GM12878 (cell line): Measurements from ENCODE around the gene MYB. TPM values are rescaled to one million over a fixed set of nuclear protein-coding genes. Genes with fewer than 3 reads are reported as not detected.

Experiments used
- ATAC-seq: fragments of 200-7000 bp; cut with Tn5 transposase; 3 replicates; pipeline ENCODE4 v1.9.1; 2020; ENCODE audit warnings: mild to moderate bottlenecking, moderate library complexity
- BruUV-seq: library from RNA; stranded (reverse); fragments of 400-500 nt; replicated peaks from 2 replicates; lab custom pipeline; 2021; lab: Mats Ljungman, UMichigan
- CTCF ChIA-PET: fragments of 300-600 bp; sonication (Branson Sonifier 250); formaldehyde crosslinking; extraction: SDS; loops from one replicate; lab custom pipeline; 2021; ENCODE audit warnings: inconsistent platforms; lab: Yijun Ruan, JAX
- POLR2A ChIA-PET: fragments of 350-600 bp; formaldehyde crosslinking; extraction: SDS; loops from one replicate; lab custom pipeline; 2021; ENCODE audit warnings: inconsistent platforms; lab: Charles Lee
- RAD21 ChIA-PET: fragments of 300-600 bp; sonication (Branson Sonifier 250); formaldehyde crosslinking; loops from one replicate; lab custom pipeline; 2023; ENCODE audit warnings: antibody characterized with exemption; ENCODE audit not compliant: unreplicated experiment; lab: Charles Lee
- SMC1A ChIA-PET: fragments of 300-600 bp; sonication (Branson Sonifier 250); formaldehyde crosslinking; loops from one replicate; lab custom pipeline; 2023; ENCODE audit not compliant: unreplicated experiment, uncharacterized antibody; lab: Charles Lee
- DNase-seq: peaks from one replicate; pipeline ENCODE4 v3.0.0-alpha.2; 2011; ENCODE audit warnings: low read depth, low spot score
- FAIRE-seq: peaks from 3 replicates; lab custom pipeline; 2011; peaks lifted over from hg19 to GRCh38; lab: Jason Lieb, UNC
- H2AFZ ChIP-seq: 2 replicates; pipeline ENCODE4 v1.6.0; 2011; ENCODE audit warnings: low read depth, low read length, control low read depth; ENCODE audit not compliant: control insufficient read depth
- H3K27ac ChIP-seq: 2 replicates; pipeline ENCODE4 v1.5.1; 2011; ENCODE audit warnings: control low read depth; ENCODE audit not compliant: control insufficient read depth, insufficient read depth
- H3K27me3 ChIP-seq, 2 experiments: replicated peaks in 1 of 2; 2 replicates each; pipeline versions ENCODE4 v1.6.0 to v1.6.1; 2011; ENCODE audit warnings: low read length in 1 of 2; ENCODE audit not compliant: control insufficient read depth in 2 of 2, insufficient read depth in 2 of 2
- H3K36me3 ChIP-seq, 2 experiments: 2 replicates each; pipeline ENCODE4 v1.5.1; 2011; ENCODE audit warnings: low read length in 1 of 2; ENCODE audit not compliant: control insufficient read depth in 2 of 2, insufficient read depth in 2 of 2
- H3K4me1 ChIP-seq: 2 replicates; pipeline ENCODE4 v1.6.1; 2011; ENCODE audit warnings: mild to moderate bottlenecking, low read length, moderate library complexity, mixed read lengths; ENCODE audit not compliant: control insufficient read depth, insufficient read depth
- H3K4me2 ChIP-seq: 2 replicates; pipeline ENCODE4 v1.6.0; 2011; ENCODE audit warnings: control low read depth; ENCODE audit not compliant: control insufficient read depth, insufficient read depth
- H3K4me3 ChIP-seq: fragments of 200-600 bp; sonication (generic); 2 replicates; pipeline ENCODE4 v1.5.1; 2016
- H3K79me2 ChIP-seq: 2 replicates; pipeline ENCODE4 v1.6.0; 2011; ENCODE audit warnings: low read length; ENCODE audit not compliant: control insufficient read depth, insufficient read depth
- H3K9ac ChIP-seq: 2 replicates; pipeline ENCODE4 v1.8.0; 2011; ENCODE audit warnings: low read length, control low read depth, mixed read lengths; ENCODE audit not compliant: control insufficient read depth, insufficient read depth
- H3K9me3 ChIP-seq: replicated peaks from 3 replicates; pipeline ENCODE4 v1.5.1; 2011; ENCODE audit warnings: mild to moderate bottlenecking, low read length; ENCODE audit not compliant: control insufficient read depth, insufficient read depth
- H4K20me1 ChIP-seq: 2 replicates; pipeline ENCODE4 v1.6.0; 2011; ENCODE audit not compliant: control insufficient read depth, insufficient read depth
- ATF2 ChIP-seq: IDR thresholded peaks from 2 replicates; pipeline ENCODE4 v1.6.1; 2012; ENCODE audit warnings: low read length, inconsistent platforms
- ATF3 ChIP-seq: IDR thresholded peaks from 2 replicates; pipeline ENCODE4 v1.6.1; 2011; ENCODE audit warnings: low read depth, mild to moderate bottlenecking, low read length, moderate library complexity, borderline replicate concordance; ENCODE audit errors: extremely low read depth
- CBX5 ChIP-seq: sonication (generic); IDR thresholded peaks from 2 replicates; pipeline ENCODE4 v1.6.1; 2016; ENCODE audit warnings: low read depth, moderate library complexity, mild to moderate bottlenecking, inconsistent platforms
- CEBPB ChIP-seq, 2 experiments: fragments of 150-350 bp in 1 of 2; IDR thresholded peaks; 2 replicates each; pipeline ENCODE4 v1.6.1; 2012 to 2014; ENCODE audit warnings: low read depth in 2 of 2, low read length in 2 of 2, borderline replicate concordance in 1 of 2, inconsistent platforms in 1 of 2
- CREB1 ChIP-seq: IDR thresholded peaks from 2 replicates; pipeline ENCODE4 v1.6.1; 2012; ENCODE audit warnings: low read depth, mild to moderate bottlenecking, inconsistent platforms
- ETV6 ChIP-seq, 2 experiments: fragments of 450-650 bp in 1 of 2; IDR thresholded peaks in 1 of 2; conservative IDR thresholded peaks in 1 of 2; 2 replicates each; pipeline ENCODE4 v1.6.1; 2014; ENCODE audit warnings: antibody characterized with exemption in 1 of 2, borderline replicate concordance in 1 of 2, low read depth in 1 of 2, mild to moderate bottlenecking in 1 of 2, moderate library complexity in 1 of 2
- IKZF2 ChIP-seq, 2 experiments: fragments of 450-650 bp; IDR thresholded peaks; 2 replicates each; pipeline ENCODE4 v1.6.1; 2017; ENCODE audit warnings: mild to moderate bottlenecking in 2 of 2, moderate library complexity in 2 of 2
- NFIC ChIP-seq: IDR thresholded peaks from 2 replicates; pipeline ENCODE4 v1.6.1; 2012; ENCODE audit warnings: low read depth, mild to moderate bottlenecking, inconsistent platforms, low read length, moderate library complexity
- PML ChIP-seq: IDR thresholded peaks from 2 replicates; pipeline ENCODE4 v1.6.1; 2012; ENCODE audit warnings: low read length, inconsistent platforms
- POLR2AphosphoS2 ChIP-seq: IDR thresholded peaks from 2 replicates; pipeline ENCODE4 v1.6.1; 2011; ENCODE audit warnings: low read depth, mild to moderate bottlenecking, low read length, improper control_type of control experiment, moderate library complexity
- POU2F2 ChIP-seq: IDR thresholded peaks from 3 replicates; pipeline ENCODE4 v1.6.1; 2011; ENCODE audit warnings: low read depth, mild to moderate bottlenecking, low read length, borderline replicate concordance
- SKIL ChIP-seq: fragments of 450-650 bp; IDR thresholded peaks from 2 replicates; pipeline ENCODE4 v1.6.1; 2017; ENCODE audit warnings: mild to moderate bottlenecking, low read depth, inconsistent platforms; ENCODE audit not compliant: poor library complexity, severe bottlenecking
- SMAD1 ChIP-seq: fragments of 450-650 bp; IDR thresholded peaks from 2 replicates; pipeline ENCODE4 v1.6.1; 2018; ENCODE audit warnings: mild to moderate bottlenecking, low read depth; ENCODE audit not compliant: partially characterized antibody
- SPI1 ChIP-seq: IDR thresholded peaks from 2 replicates; pipeline ENCODE4 v1.6.1; 2011; ENCODE audit warnings: low read depth, mild to moderate bottlenecking, low read length, moderate library complexity, borderline replicate concordance; ENCODE audit not compliant: insufficient read depth
- TBL1XR1 ChIP-seq: IDR thresholded peaks from 2 replicates; pipeline ENCODE4 v1.6.1; 2012; ENCODE audit warnings: low read depth, low read length, improper control_type of control experiment
- ZZZ3 ChIP-seq: IDR thresholded peaks from 2 replicates; pipeline ENCODE4 v1.6.1; 2011; ENCODE audit warnings: low read depth; ENCODE audit not compliant: control insufficient read depth, insufficient read length
- WGBS: methylation state at CpG from one replicate; pipeline ENCODE4 v1.1.6; 2016; ENCODE audit warnings: low lambda C conversion rate; ENCODE audit not compliant: insufficient replicate concordance, insufficient coverage; ENCODE audit errors: missing lambda C conversion rate; 5-methylcytosine and 5-hydroxymethylcytosine counted together
- in situ Hi-C: fragments of 300-500 bp; cut with MboI; formaldehyde crosslinking; loops from 9 replicates; pipeline ENCODE4 v1.14.3; 2018; ENCODE audit warnings: mixed read lengths
- intact Hi-C: fragments of 100-400 bp; cut with micrococcal nuclease; formaldehyde crosslinking; loops from one replicate; pipeline ENCODE4 v1.14.2; 2022; ENCODE audit not compliant: unreplicated experiment
- polyA plus RNA-seq, 11 experiments: library from polyadenylated mRNA; depleted of rRNA in 4 of 11; unstranded in 6 of 11; stranded (reverse) in 5 of 11; fragments of >200 nt; fragmentation: Nextera tagmentation in 4 of 11; fragmentation: Illumina TruSeq in 1 of 11; extraction: Ambion mirVana in 4 of 11; extraction: Trizol in 1 of 11; gene quantifications; 1 replicate in 1 of 11; 2 replicates in 10 of 11; pipeline versions ENCODE4 v1.2.1 to v1.2.3, GENCODE V29; 2011 to 2016; ENCODE audit warnings: inconsistent platforms in 2 of 11, missing spikeins in 2 of 11, low read depth in 1 of 11
- total RNA-seq, 4 experiments: library from RNA; depleted of rRNA in 3 of 4; stranded (reverse); fragments of >200 nt in 3 of 4; fragmentation: Illumina TruSeq in 1 of 4; extraction: Trizol in 1 of 4; gene quantifications; 2 replicates each; pipeline versions ENCODE4 v1.2.1 to v1.2.3, GENCODE V29; 2013 to 2021

The MYB gene
- total and polyA plus RNA-seq, 10 of the 15 experiments (the other 5 are each of a cell fraction or from before 2014, with no cell fraction given) = 7.0 to 29.8 (median 21.5) TPM

GRCh38 chr6:135161411-135162395, 19.4 kb upstream of the MYB start:
- SMC1A ChIA-PET = interaction anchor here (0.6 to 4.5 kb wide), 16 partner anchors 10 to 788 kb away, joined by 3 to 55 read pairs (median 4); partner anchors contain the start of gene HBS1L
- no peaks in the 10 kb centered on the region for H3K79me2 ChIP-seq
- POLR2A ChIA-PET = interaction anchor here (2.7 to 5.4 kb wide), 3 partner anchors 14 to 21 kb away, joined by 15 to 52 read pairs (median 24); partner anchors contain the start of gene MYB
- ATAC-seq (peak; percentile 45), FAIRE-seq (peak; percentile 31), DNase-seq (no peak)
- no peaks in the 10 kb centered on the region for H3K27me3 ChIP-seq
- BruUV-seq = no TSS peak
- no peak overlapping the region for H3K4me3 ChIP-seq
- peak overlapping the region; percentile 22 for H2AFZ ChIP-seq
- RAD21 ChIA-PET = interaction anchor here (1.1 to 5.0 kb wide), 12 partner anchors 12 to 107 kb away, joined by 3 to 98 read pairs (median 10); partner anchors contain the start of genes HBS1L and MYB
- 67% methylated on average over 3 of the region's 3 CpGs for WGBS
- no peaks in the 10 kb centered on the region for H4K20me1 ChIP-seq
- no peaks in the 10 kb centered on the region for H3K36me3 ChIP-seq
- CTCF ChIA-PET = interaction anchor here (0.7 to 7.2 kb wide), 17 partner anchors 10 to 161 kb away, joined by 3 to 128 read pairs (median 5); partner anchors contain the start of gene MYB
- peak overlapping the region; percentile 77; the same call in 1 of the 2 replicates for H3K4me2 ChIP-seq
- H3K9ac ChIP-seq = peak overlapping the region; percentile 53; the same call in 1 of the 2 replicates
- peaks cover 28% of the 10 kb centered on the region for H3K4me1 ChIP-seq
- no peaks in the 10 kb centered on the region for H3K9me3 ChIP-seq
- peak overlapping the region; percentile 75 for H3K27ac ChIP-seq
- intact Hi-C loops = loop anchor here (1.0 kb wide), 1 partner anchor 158 kb away; no protein-coding TSS in a partner anchor
- in situ Hi-C loops = no loop called here
- TF ChIP-seq POLR2AphosphoS2 (no peak), ATF3 (no peak), POU2F2 (no peak), CREB1 (0 out of 2 replicates have a peak, but pooled peaks have one; percentile 16), SMAD1 (no peak), NFIC (0 out of 2 replicates have a peak, but pooled peaks have one; percentile 13), CBX5 (no peak), PML (peak; percentile 26; the same call in 1 of the 2 replicates), SKIL (peak; percentile 29), SPI1 (peak; percentile 10; the same call in 1 of the 2 replicates), IKZF2 (IDR thresholded peaks at IDR 0.05) (peak; percentile 21 to 49; a peak in 2 of 4 replicates), ZZZ3 (no peak), TBL1XR1 (no peak), ATF2 (peak; percentile 59), ETV6 (conservative IDR thresholded peaks at IDR 0.05 in 1 of 2, IDR thresholded peaks at IDR 0.05 in 1 of 2; ENCODE audit: borderline replicate concordance in 1 of 2, low read depth in 1 of 2) (peak in 1 of 2 experiments; percentile 33; a peak in 1 of 4 replicates), CEBPB (IDR thresholded peaks at IDR 0.05; ENCODE audit: borderline replicate concordance in 1 of 2, low read depth in 2 of 2, low read length in 2 of 2) (0 out of 4 replicates have a peak, but pooled peaks of 1 of the 2 experiments have one; percentile 36)
